Spleen (tissue), 11 donors: Measurements from ENCODE around the gene MRAP2. TPM values are rescaled to one million over a fixed set of nuclear protein-coding genes. Genes with fewer than 3 reads are reported as not detected.
"Not testable (repeated sequence)": the region's sequence is repeated elsewhere in the genome, so short reads cannot be mapped to it uniquely, and the experiment has no call there.

Source experiments
- DNase-seq: peaks from one replicate; pipeline ENCODE4 v3.0.0-alpha.2; 2020
- H3K27ac ChIP-seq, 8 donors: fragments of 200-600 bp; sonication (generic) in 7 of 8; 1 replicate in 4 of 8; 2 replicates in 4 of 8; pipeline versions ENCODE4 v1.5.0 to v1.8.0; 2016 to 2021; ENCODE audit warnings: inconsistent platforms in 4 of 8, mild to moderate bottlenecking in 4 of 8, moderate library complexity in 1 of 8
- H3K27me3 ChIP-seq, 7 donors: fragments of 200-600 bp; sonication (generic) in 6 of 7; replicated peaks in 1 of 7; 1 replicate in 4 of 7; 2 replicates in 3 of 7; pipeline versions ENCODE4 v1.5.0 to v1.8.0; 2016 to 2021; ENCODE audit warnings: inconsistent platforms in 3 of 7, mild to moderate bottlenecking in 1 of 7
- H3K36me3 ChIP-seq, 6 donors: fragments of 200-600 bp; sonication (generic) in 5 of 6; 1 replicate in 4 of 6; 2 replicates in 2 of 6; pipeline versions ENCODE4 v1.5.0 to v1.8.0; 2016 to 2021; ENCODE audit warnings: inconsistent platforms in 2 of 6
- H3K4me1 ChIP-seq, 6 donors: fragments of 200-600 bp; sonication (generic) in 5 of 6; 1 replicate in 3 of 6; 2 replicates in 3 of 6; pipeline versions ENCODE4 v1.5.0 to v1.8.0; 2016 to 2021; ENCODE audit warnings: inconsistent platforms in 3 of 6
- H3K4me3 ChIP-seq, 8 donors: fragments of 200-600 bp; sonication (generic) in 7 of 8; 1 replicate in 4 of 8; 2 replicates in 4 of 8; pipeline versions ENCODE4 v1.5.0 to v1.8.0; 2016 to 2021; ENCODE audit warnings: inconsistent platforms in 4 of 8, mild to moderate bottlenecking in 4 of 8, moderate library complexity in 2 of 8
- H3K9me3 ChIP-seq, 8 donors: fragments of 200-600 bp; sonication (generic) in 7 of 8; 1 replicate in 4 of 8; 2 replicates in 4 of 8; pipeline versions ENCODE4 v1.5.0 to v1.8.0; 2016 to 2021; ENCODE audit warnings: inconsistent platforms in 4 of 8
- CTCF ChIP-seq, 11 experiments: fragments of 200-600 bp in 7 of 11; fragments of 450-650 bp in 4 of 11; sonication (generic) in 4 of 11; IDR thresholded peaks in 8 of 11; conservative IDR thresholded peaks in 3 of 11; 1 replicate in 7 of 11; 2 replicates in 4 of 11; pipeline versions ENCODE4 v1.4.0 to v1.8.0; 2016 to 2021; ENCODE audit warnings: antibody characterized with exemption in 11 of 11, inconsistent platforms in 4 of 11, mild to moderate bottlenecking in 1 of 11
- POLR2A ChIP-seq, 3 donors: fragments of 450-650 bp; IDR thresholded peaks; one replicate each; pipeline ENCODE4 v1.5.1; 2017; ENCODE audit warnings: antibody characterized with exemption in 3 of 3, mild to moderate bottlenecking in 1 of 3
- POLR2AphosphoS5 ChIP-seq, 3 donors: sonication (generic); formaldehyde crosslinking; IDR thresholded peaks; one replicate each; pipeline ENCODE4 v1.5.1; 2017; ENCODE audit warnings: antibody characterized with exemption in 3 of 3
- WGBS, 5 donors: extraction: QIAGEN DNeasy Blood & Tissue Kit in 3 of 5; methylation state at CpG; one replicate each; pipeline versions ENCODE4 v1.1.5 to v1.1.7; 2013 to 2018; 5-methylcytosine and 5-hydroxymethylcytosine counted together
- intact Hi-C: fragments of 100-400 bp; cut with DNase I; formaldehyde crosslinking; loops from one replicate; pipeline ENCODE4 v1.15.0; 2023; ENCODE audit warnings: low total_unique reads
- polyA plus RNA-seq, 3 donors: library from polyadenylated mRNA; stranded (reverse); fragments of 200-250 nt; gene quantifications; one replicate each; pipeline ENCODE4 v1.2.1, GENCODE V29; 2013
- total RNA-seq, 7 donors: library from RNA; depleted of rRNA in 3 of 7; stranded (reverse); fragments of >200 nt in 3 of 7; fragmentation: NEBNext Ultra II Directional in 4 of 7; extraction: Animal tissue kit (Norgen Biotek cat#: 25700) in 4 of 7; gene quantifications; one replicate each; pipeline versions ENCODE4 v1.1.0 to v1.2.1, GENCODE V29; 2016 to 2021
- donor health status: healthy with polysubstance abuse.
- donor health status: DM: no; HTN: no; CAD: no; lungs with moderate emphysema.
- donor health status: DM: no; HTN: no; CAD: no.
- donor health status: Bipolar disorder and iron deficiency.
- donor health status: healthy.
- donor health status: DM: no; HTN: no; CAD: no.
- donor health status: DM: yes; HTN: yes; CAD: no.

MRAP2 gene
- total and polyA plus RNA-seq, 10 donors: 0.97 to 21.8 (median 4.4) TPM

- H3K4me3 ChIP-seq: no peak overlapping the region
- no peaks in the 10 kb centered on the region for H3K9me3 ChIP-seq
- H3K36me3 ChIP-seq: no peaks in the 10 kb centered on the region
- H3K27me3 ChIP-seq: no peaks in the 10 kb centered on the region
- H3K4me1 ChIP-seq: peaks cover 0 to 3% (median 0%) of the 10 kb centered on the region in 6 donors
- H3K27ac ChIP-seq: no peak overlapping the region
- DNase-seq: no peak
- no peak for TF ChIP-seq POLR2AphosphoS5 (IDR thresholded peaks at IDR 0.05)
- TF ChIP-seq POLR2A (IDR thresholded peaks at IDR 0.05): no peak
- intact Hi-C loops: no loop called here
- 68 to 84% (median 78%) methylated on average over 3 of the region's 3 CpGs for WGBS, 5 donors
Measured at GRCh38 chr6:84061613-84062398, 28.2 kb downstream of the MRAP2 start.

GRCh38 chr6:84062519-84063154 lies 29.1 kb downstream of the MRAP2 start:
- Histone ChIP-seq H3K4me3 (no peak overlapping the region), H3K4me1 (no peaks in the 10 kb centered on the region), H3K36me3 (no peaks in the 10 kb centered on the region), H3K27me3 (no peaks in the 10 kb centered on the region), H3K9me3 (no peaks in the 10 kb centered on the region), H3K27ac (no peak overlapping the region)
- intact Hi-C loops: no loop called here
- no peak for DNase-seq
- 69 to 82% (median 79%) methylated on average over 6 of the region's 6 CpGs for WGBS, 5 donors
- TF ChIP-seq POLR2A (IDR thresholded peaks at IDR 0.05): no peak
- no peak for TF ChIP-seq POLR2AphosphoS5 (IDR thresholded peaks at IDR 0.05)
- no peak for TF ChIP-seq CTCF (IDR thresholded peaks at IDR 0.05 in 8 of 11, conservative IDR thresholded peaks at IDR 0.05 in 3 of 11)

- H3K27ac ChIP-seq: no peak overlapping the region
- H3K4me3 ChIP-seq: no peak overlapping the region
- H3K36me3 ChIP-seq: no peaks in the 10 kb centered on the region
- no peak for DNase-seq
- TF ChIP-seq POLR2AphosphoS5 (IDR thresholded peaks at IDR 0.05): no peak
- no peak for TF ChIP-seq POLR2A (IDR thresholded peaks at IDR 0.05)
- no peak for TF ChIP-seq CTCF (IDR thresholded peaks at IDR 0.05 in 8 of 11, conservative IDR thresholded peaks at IDR 0.05 in 3 of 11)
- no peaks in the 10 kb centered on the region for H3K9me3 ChIP-seq
- WGBS, 5 donors: 85 to 96% (median 86%) methylated on average over 2 of the region's 2 CpGs
- intact Hi-C loops: no loop called here
- H3K4me1 ChIP-seq: no peaks in the 10 kb centered on the region
- H3K27me3 ChIP-seq: no peaks in the 10 kb centered on the region
Measured at GRCh38 chr6:84065693-84066290, 32.2 kb downstream of the MRAP2 start.

DNA sequence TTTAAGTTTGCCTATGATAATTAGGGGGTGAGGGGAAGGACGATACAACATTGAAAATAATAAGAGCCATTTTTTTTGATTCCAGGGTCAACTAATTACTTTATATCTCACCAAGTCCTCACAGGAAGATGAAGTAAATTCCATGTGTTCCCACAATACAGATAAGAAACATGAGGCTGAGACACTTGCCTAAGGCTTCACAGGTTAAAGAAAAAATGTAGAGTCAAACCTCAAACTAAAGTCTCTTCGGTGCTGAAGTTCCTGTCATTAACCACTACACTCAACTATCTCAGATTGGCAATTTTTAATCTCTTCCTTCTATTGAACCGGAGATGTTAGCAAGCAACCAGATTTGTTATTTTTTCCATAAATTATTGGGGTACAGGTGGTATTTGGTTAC lies 33.0 kb downstream of the MRAP2 start:
- H3K27ac ChIP-seq: no peak overlapping the region
- H3K36me3 ChIP-seq: no peaks in the 10 kb centered on the region
- DNase-seq: no peak
- no peak overlapping the region for H3K4me3 ChIP-seq
- TF ChIP-seq CTCF (IDR thresholded peaks at IDR 0.05 in 8 of 11, conservative IDR thresholded peaks at IDR 0.05 in 3 of 11) (no peak), POLR2A (IDR thresholded peaks at IDR 0.05) (no peak), POLR2AphosphoS5 (IDR thresholded peaks at IDR 0.05) (no peak)
- H3K4me1 ChIP-seq: no peaks in the 10 kb centered on the region
- 76 to 84% (median 79%) methylated on average over 3 of the region's 3 CpGs for WGBS, 5 donors
- no peaks in the 10 kb centered on the region for H3K27me3 ChIP-seq
- H3K9me3 ChIP-seq: peaks cover 0 to 7% (median 0%) of the 10 kb centered on the region in 8 donors
- intact Hi-C loops: no loop called here

GRCh38 chr6:84068873-84069272 lies 35.3 kb downstream of the MRAP2 start:
- WGBS, 5 donors: 82 to 90% (median 84%) methylated on average over 5 of the region's 5 CpGs
- H3K4me3 ChIP-seq, DNase-seq, H3K27me3 ChIP-seq, H3K4me1 ChIP-seq, H3K9me3 ChIP-seq, intact Hi-C loops, H3K36me3 ChIP-seq, H3K27ac ChIP-seq: not testable (repeated sequence)
